Endothelial cell of umbilical vein (primary cell): Measurements from ENCODE around the gene TYRP1. TPM values are rescaled to one million over a fixed set of nuclear protein-coding genes. Genes with fewer than 3 reads are reported as not detected.

Source experiments
- BruUV-seq: library from RNA; stranded (reverse); fragments of 400-500 nt; replicated peaks from 2 replicates; lab custom pipeline; 2021; lab: Mats Ljungman, UMichigan
- CTCF ChIA-PET: fragments of 300-600, 350-600 bp; sonication (Branson Sonifier 250); formaldehyde crosslinking; loops from one replicate; lab custom pipeline; 2021; ENCODE audit warnings: antibody characterized with exemption, inconsistent platforms; lab: Charles Lee
- POLR2A ChIA-PET: fragments of 300-600, 350-600 bp; sonication (Branson Sonifier 250); formaldehyde crosslinking; loops from one replicate; lab custom pipeline; 2021; ENCODE audit warnings: antibody characterized with exemption, inconsistent platforms; lab: Charles Lee
- DNase-seq: peaks from one replicate; pipeline ENCODE4 v3.0.0-alpha.2; 2011; ENCODE audit warnings: low read depth, low spot score
- FAIRE-seq: peaks from 2 replicates; lab custom pipeline; 2011; peaks lifted over from hg19 to GRCh38; lab: Jason Lieb, UNC
- H2AFZ ChIP-seq: 2 replicates; pipeline ENCODE4 v1.6.0; 2012; ENCODE audit warnings: low read depth, low read length, control low read depth, inconsistent platforms
- H3K27ac ChIP-seq: 2 replicates; pipeline ENCODE4 v1.5.1; 2011; ENCODE audit warnings: low read depth, mild to moderate bottlenecking, control low read depth, low read length, moderate library complexity; ENCODE audit not compliant: insufficient read depth
- H3K27me3 ChIP-seq, 2 experiments: 2 replicates each; pipeline versions ENCODE4 v1.6.0 to v1.6.1; 2011; ENCODE audit warnings: low read length in 2 of 2, mixed read lengths in 1 of 2; ENCODE audit not compliant: control insufficient read depth in 2 of 2, insufficient read depth in 2 of 2
- H3K36me3 ChIP-seq, 2 experiments: 2 replicates in 1 of 2; 3 replicates in 1 of 2; pipeline ENCODE4 v1.5.1; 2011; ENCODE audit warnings: low read length in 2 of 2, mild to moderate bottlenecking in 1 of 2, moderate library complexity in 1 of 2; ENCODE audit not compliant: control insufficient read depth in 2 of 2, insufficient read depth in 2 of 2; ENCODE audit errors: extremely low read depth in 1 of 2
- H3K4me1 ChIP-seq: 3 replicates; pipeline ENCODE4 v1.5.1; 2011; ENCODE audit warnings: mild to moderate bottlenecking, low read length; ENCODE audit not compliant: control insufficient read depth, insufficient read depth; ENCODE audit errors: extremely low read depth
- H3K4me2 ChIP-seq: 2 replicates; pipeline ENCODE4 v1.6.1; 2011; ENCODE audit warnings: low read length, control low read depth, mixed read lengths; ENCODE audit not compliant: insufficient read depth
- H3K4me3 ChIP-seq, 3 experiments: fragments of 200-600 bp in 1 of 3; sonication (generic), shearing (Covaris generic) in 1 of 3; replicated peaks in 1 of 3; 2 replicates each; pipeline ENCODE4 v1.5.1; 2011 to 2016; ENCODE audit warnings: control low read depth in 3 of 3, low read length in 3 of 3, mild to moderate bottlenecking in 2 of 3, inconsistent platforms in 1 of 3, low read depth in 1 of 3, moderate library complexity in 1 of 3; ENCODE audit not compliant: insufficient read depth in 1 of 3
- H3K79me2 ChIP-seq: 2 replicates; pipeline ENCODE4 v1.6.0; 2012; ENCODE audit warnings: low read length, inconsistent platforms; ENCODE audit not compliant: control insufficient read depth, insufficient read depth
- H3K9ac ChIP-seq: replicated peaks from 2 replicates; pipeline ENCODE3; 2011; ENCODE audit warnings: low read length, control low read depth; ENCODE audit not compliant: insufficient read depth; ENCODE audit errors: extremely low read depth
- H3K9me1 ChIP-seq: replicated peaks from 3 replicates; pipeline ENCODE4 v1.6.0; 2011; ENCODE audit warnings: mild to moderate bottlenecking, low read length; ENCODE audit not compliant: control insufficient read depth, insufficient read depth; ENCODE audit errors: extremely low read depth
- H3K9me3 ChIP-seq: replicated peaks from 2 replicates; pipeline ENCODE4 v1.5.1; 2012; ENCODE audit warnings: low read length, inconsistent platforms; ENCODE audit not compliant: control insufficient read depth, insufficient read depth
- H4K20me1 ChIP-seq: replicated peaks from 2 replicates; pipeline ENCODE3; 2011; ENCODE audit warnings: mild to moderate bottlenecking, low read length; ENCODE audit not compliant: control insufficient read depth, insufficient read depth; ENCODE audit errors: extremely low read depth
- CTCF ChIP-seq, 2 donors: IDR thresholded peaks; 1 replicate in 1 of 2; 2 replicates in 1 of 2; pipeline ENCODE4 v1.5.1; 2011; ENCODE audit warnings: low read length in 2 of 2, mild to moderate bottlenecking in 2 of 2, moderate library complexity in 2 of 2, control low read depth in 1 of 2, inconsistent platforms in 1 of 2, low read depth in 1 of 2; ENCODE audit not compliant: insufficient read depth in 1 of 2; ENCODE audit errors: extremely low read depth in 1 of 2
- EZH2 ChIP-seq: IDR thresholded peaks from 2 replicates; pipeline ENCODE4 v1.6.1; 2012; ENCODE audit warnings: borderline replicate concordance, low read depth, mild to moderate bottlenecking, moderate library complexity, low read length, inconsistent platforms; ENCODE audit not compliant: severe bottlenecking
- FOS ChIP-seq: IDR thresholded peaks from 2 replicates; pipeline ENCODE4 v1.6.1; 2011; ENCODE audit warnings: mild to moderate bottlenecking, low read length, moderate library complexity, borderline replicate concordance; ENCODE audit not compliant: insufficient read depth
- GATA2 ChIP-seq: IDR thresholded peaks from 2 replicates; pipeline ENCODE4 v1.7.0; 2011; ENCODE audit warnings: low read depth, mild to moderate bottlenecking, moderate library complexity, mixed read lengths, low read length; ENCODE audit not compliant: insufficient read length, insufficient read depth
- JUN ChIP-seq: IDR thresholded peaks from 2 replicates; pipeline ENCODE4 v1.6.1; 2011; ENCODE audit warnings: borderline replicate concordance, low read depth; ENCODE audit not compliant: insufficient read length, insufficient read depth
- MAX ChIP-seq: IDR thresholded peaks from 2 replicates; pipeline ENCODE4 v1.6.1; 2011; ENCODE audit not compliant: insufficient read depth, insufficient read length
- MYC ChIP-seq: IDR thresholded peaks from one replicate; pipeline ENCODE4 v1.6.1; 2011; ENCODE audit warnings: mild to moderate bottlenecking, low read depth, low read length
- POLR2A ChIP-seq: IDR thresholded peaks from 2 replicates; pipeline ENCODE4 v1.6.1; 2012; ENCODE audit warnings: low read depth, mild to moderate bottlenecking, control low read depth, low read length
- POLR2AphosphoS5 ChIP-seq: IDR thresholded peaks from 2 replicates; pipeline ENCODE4 v1.6.1; 2012; ENCODE audit warnings: low read depth, mild to moderate bottlenecking, control low read depth, low read length, moderate library complexity; ENCODE audit not compliant: insufficient read depth
- dilution Hi-C: fragments of 300-500 bp; cut with MboI; formaldehyde crosslinking; loops from one replicate; pipeline ENCODE4 v1.15.0; 2019; ENCODE audit warnings: low sequenced_read_pairs; ENCODE audit not compliant: extremely low pct_ligation_motif_present
- intact Hi-C: fragments of 100-400 bp; cut with micrococcal nuclease; formaldehyde crosslinking; loops from one replicate; pipeline ENCODE4 v1.10.0; 2022
- polyA plus RNA-seq, 4 experiments: library from polyadenylated mRNA; depleted of rRNA in 3 of 4; stranded (reverse) in 3 of 4; unstranded in 1 of 4; fragments of >200 nt; gene quantifications; 2 replicates each; pipeline versions ENCODE4 v1.2.1 to v1.2.3, GENCODE V29; 2011 to 2012; ENCODE audit warnings: missing spikeins in 1 of 4
- total RNA-seq: library from RNA; stranded (reverse); gene quantifications from 2 replicates; pipeline ENCODE4 v1.2.3, GENCODE V29; 2021

Gene TYRP1
- total and polyA plus RNA-seq, 2 donors (not counting 3 experiments of a cell fraction or from before 2014, with no cell fraction given), result 0.63 TPM; not detected in 1

- DNase-seq, result peak; percentile 16
- Histone ChIP-seq H3K9me3 (no peaks in the 10 kb centered on the region), H3K4me3 (no peak overlapping the region), H3K9me1 (no peaks in the 10 kb centered on the region), H3K4me2 (no peak overlapping the region), H3K4me1 (no peaks in the 10 kb centered on the region), H3K9ac (no peak overlapping the region), H3K27me3 (no peaks in the 10 kb centered on the region), H3K36me3 (no peaks in the 10 kb centered on the region), H3K27ac (no peak overlapping the region), H4K20me1 (no peaks in the 10 kb centered on the region), H2AFZ (peak overlapping the region; percentile 23), H3K79me2 (no peaks in the 10 kb centered on the region)
- FAIRE-seq, result no peak
- ChIA-PET POLR2A (no interaction called here), CTCF (interaction anchor here (0.9 to 2.0 kb wide), 3 partner anchors 19 to 187 kb away, joined by 3 to 10 read pairs (median 4); no protein-coding TSS in a partner anchor)
- no TSS peak for BruUV-seq
- dilution Hi-C loops (no loop called here), intact Hi-C loops (loop anchor here (2.0 kb wide), 1 partner anchor 143 kb away; no protein-coding TSS in a partner anchor)
- no peak for TF ChIP-seq FOS
- TF ChIP-seq GATA2, result no peak
- no peak for TF ChIP-seq POLR2A
- no peak for TF ChIP-seq CTCF (IDR thresholded peaks at IDR 0.05; ENCODE audit: extremely low read depth in 1 of 2, insufficient read depth in 1 of 2, low read depth in 1 of 2, low read length in 2 of 2)
These were observed 4.5 kb downstream of the TYRP1 start for GRCh38 chr9:12697719-12698118.

- no peak overlapping the region for H3K9ac ChIP-seq
- H3K36me3 ChIP-seq, result no peaks in the 10 kb centered on the region
- FAIRE-seq, result no peak
- no peak overlapping the region for H3K4me3 ChIP-seq
- no peak overlapping the region for H3K27ac ChIP-seq
- H3K27me3 ChIP-seq, result no peaks in the 10 kb centered on the region
- BruUV-seq, result no TSS peak
- intact Hi-C loops (loop anchor here (2.0 kb wide), 1 partner anchor 143 kb away; no protein-coding TSS in a partner anchor), dilution Hi-C loops (no loop called here)
- no peaks in the 10 kb centered on the region for H3K4me1 ChIP-seq
- no peaks in the 10 kb centered on the region for H3K9me3 ChIP-seq
- H2AFZ ChIP-seq, result no peak overlapping the region
- no peaks in the 10 kb centered on the region for H3K9me1 ChIP-seq
- CTCF ChIA-PET, result interaction anchor here (0.7 to 2.0 kb wide), 10 partner anchors 9 to 186 kb away, joined by 3 to 14 read pairs (median 5); no protein-coding TSS in a partner anchor
- TF ChIP-seq MYC, result no peak
- no peak for TF ChIP-seq GATA2
- TF ChIP-seq EZH2, result no peak
- TF ChIP-seq MAX, result no peak
- TF ChIP-seq CTCF (IDR thresholded peaks at IDR 0.05; ENCODE audit: extremely low read depth in 1 of 2, insufficient read depth in 1 of 2, low read depth in 1 of 2, low read length in 2 of 2), result no peak
- no peak for TF ChIP-seq POLR2A
- TF ChIP-seq JUN, result no peak
- no peak for TF ChIP-seq FOS
- TF ChIP-seq POLR2AphosphoS5, result no peak
- no peaks in the 10 kb centered on the region for H3K79me2 ChIP-seq
- no peak for DNase-seq
- no peak overlapping the region for H3K4me2 ChIP-seq
- POLR2A ChIA-PET, result no interaction called here
- no peaks in the 10 kb centered on the region for H4K20me1 ChIP-seq
These were observed 5.1 kb downstream of the TYRP1 start for GRCh38 chr9:12698266-12698665.
